Mesenchymal stem cell (in vitro differentiated cells and primary cell): ENCODE measurements around the gene PGF.

Source experiments
- DNase-seq: peaks from one replicate; pipeline ENCODE4 v3.0.0-alpha.2; 2013
- H2AFZ ChIP-seq: one replicate; pipeline ENCODE4 v1.6.1; 2013; ENCODE audit warnings: low read depth, mild to moderate bottlenecking, control low read depth, inconsistent platforms, low read length, moderate library complexity
- H2AK5ac ChIP-seq: 2 replicates; pipeline ENCODE4 v1.6.1; 2013; ENCODE audit warnings: low read length, moderate library complexity, mild to moderate bottlenecking, inconsistent platforms; ENCODE audit not compliant: severe bottlenecking
- H2BK120ac ChIP-seq: one replicate; pipeline ENCODE4 v1.6.1; 2013; ENCODE audit warnings: low read depth, mild to moderate bottlenecking, inconsistent platforms, low read length, moderate library complexity
- H2BK12ac ChIP-seq, 2 experiments: one replicate each; pipeline ENCODE4 v1.6.1; 2013; ENCODE audit warnings: inconsistent platforms in 2 of 2, low read length in 2 of 2, mild to moderate bottlenecking in 2 of 2, moderate library complexity in 2 of 2, control low read depth in 1 of 2
- H2BK15ac ChIP-seq: one replicate; pipeline ENCODE4 v1.6.1; 2013; ENCODE audit warnings: mild to moderate bottlenecking, low read depth, inconsistent platforms; ENCODE audit not compliant: poor library complexity, severe bottlenecking
- H2BK5ac ChIP-seq: 2 replicates; pipeline ENCODE4 v1.6.1; 2013; ENCODE audit warnings: low read depth, mild to moderate bottlenecking, low read length, control low read depth, inconsistent platforms; ENCODE audit not compliant: poor library complexity, severe bottlenecking
- H3K14ac ChIP-seq, 2 experiments: one replicate each; pipeline ENCODE4 v1.6.1; 2013; ENCODE audit warnings: inconsistent platforms in 2 of 2, low read length in 2 of 2, control low read depth in 1 of 2, mild to moderate bottlenecking in 1 of 2, moderate library complexity in 1 of 2
- H3K18ac ChIP-seq, 2 experiments: one replicate each; pipeline ENCODE4 v1.6.1; 2013; ENCODE audit warnings: inconsistent platforms in 2 of 2, low read length in 2 of 2, control low read depth in 1 of 2, low read depth in 1 of 2, mild to moderate bottlenecking in 1 of 2
- H3K23ac ChIP-seq, 2 experiments: one replicate each; pipeline ENCODE4 v1.6.1; 2013; ENCODE audit warnings: inconsistent platforms in 2 of 2, low read length in 2 of 2, mild to moderate bottlenecking in 2 of 2, moderate library complexity in 2 of 2, control low read depth in 1 of 2
- H3K27ac ChIP-seq: 2 replicates; pipeline ENCODE4 v1.5.1; 2013; ENCODE audit warnings: mild to moderate bottlenecking, moderate library complexity, low read length, control low read depth, inconsistent platforms; ENCODE audit not compliant: poor library complexity, severe bottlenecking
- H3K27me3 ChIP-seq, 2 experiments: 2 replicates each; pipeline versions ENCODE4 v1.6.1 to v1.7.0; 2013; ENCODE audit warnings: low read length in 2 of 2, mild to moderate bottlenecking in 2 of 2, moderate library complexity in 2 of 2, control low read depth in 1 of 2, inconsistent platforms in 1 of 2; ENCODE audit not compliant: control insufficient read depth in 1 of 2, insufficient read depth in 1 of 2
- H3K36me3 ChIP-seq, 2 experiments: 2 replicates each; pipeline versions ENCODE4 v1.6.1 to v1.7.0; 2013; ENCODE audit warnings: low read length in 2 of 2, control low read depth in 1 of 2, inconsistent platforms in 1 of 2, low read depth in 1 of 2, mild to moderate bottlenecking in 1 of 2; ENCODE audit not compliant: insufficient read depth in 2 of 2, control insufficient read depth in 1 of 2
- H3K4ac ChIP-seq, 2 experiments: one replicate each; pipeline ENCODE4 v1.6.1; 2013; ENCODE audit warnings: inconsistent platforms in 2 of 2, low read length in 2 of 2, mild to moderate bottlenecking in 2 of 2, moderate library complexity in 2 of 2, control low read depth in 1 of 2, low read depth in 1 of 2
- H3K4me1 ChIP-seq: 2 replicates; pipeline ENCODE4 v1.6.1; 2013; ENCODE audit warnings: low read depth, low read length, control low read depth; ENCODE audit not compliant: control insufficient read depth, insufficient read depth
- H3K4me2 ChIP-seq: 2 replicates; pipeline ENCODE4 v1.6.1; 2013; ENCODE audit warnings: low read length, mild to moderate bottlenecking, inconsistent platforms; ENCODE audit not compliant: poor library complexity, severe bottlenecking
- H3K4me3 ChIP-seq, 2 experiments: 2 replicates each; pipeline versions ENCODE4 v1.5.1 to v1.7.0; 2013; ENCODE audit warnings: low read length in 2 of 2, mild to moderate bottlenecking in 2 of 2, control low read depth in 1 of 2, low read depth in 1 of 2; ENCODE audit not compliant: insufficient read depth in 1 of 2
- H3K79me1 ChIP-seq: replicated peaks from 2 replicates; pipeline ENCODE4 v1.6.1; 2013; ENCODE audit warnings: mild to moderate bottlenecking, control low read depth, low read length, inconsistent platforms; ENCODE audit not compliant: poor library complexity, severe bottlenecking
- H3K9ac ChIP-seq: 2 replicates; pipeline ENCODE4 v1.7.0; 2013; ENCODE audit warnings: mild to moderate bottlenecking, low read length, moderate library complexity
- H3K9me3 ChIP-seq: 2 replicates; pipeline ENCODE4 v1.7.0; 2013; ENCODE audit warnings: mild to moderate bottlenecking, low read length; ENCODE audit not compliant: control insufficient read depth
- H4K8ac ChIP-seq: one replicate; pipeline ENCODE4 v1.6.1; 2013; ENCODE audit warnings: inconsistent platforms, mild to moderate bottlenecking, low read length, moderate library complexity
- H4K91ac ChIP-seq: one replicate; pipeline ENCODE4 v1.6.1; 2013; ENCODE audit warnings: mild to moderate bottlenecking, low read length, inconsistent platforms
- WGBS: methylation state at CpG from one replicate; pipeline ENCODE4 v1.1.7; 2013; ENCODE audit warnings: mixed read lengths; 5-methylcytosine and 5-hydroxymethylcytosine counted together

The PGF gene

DNA sequence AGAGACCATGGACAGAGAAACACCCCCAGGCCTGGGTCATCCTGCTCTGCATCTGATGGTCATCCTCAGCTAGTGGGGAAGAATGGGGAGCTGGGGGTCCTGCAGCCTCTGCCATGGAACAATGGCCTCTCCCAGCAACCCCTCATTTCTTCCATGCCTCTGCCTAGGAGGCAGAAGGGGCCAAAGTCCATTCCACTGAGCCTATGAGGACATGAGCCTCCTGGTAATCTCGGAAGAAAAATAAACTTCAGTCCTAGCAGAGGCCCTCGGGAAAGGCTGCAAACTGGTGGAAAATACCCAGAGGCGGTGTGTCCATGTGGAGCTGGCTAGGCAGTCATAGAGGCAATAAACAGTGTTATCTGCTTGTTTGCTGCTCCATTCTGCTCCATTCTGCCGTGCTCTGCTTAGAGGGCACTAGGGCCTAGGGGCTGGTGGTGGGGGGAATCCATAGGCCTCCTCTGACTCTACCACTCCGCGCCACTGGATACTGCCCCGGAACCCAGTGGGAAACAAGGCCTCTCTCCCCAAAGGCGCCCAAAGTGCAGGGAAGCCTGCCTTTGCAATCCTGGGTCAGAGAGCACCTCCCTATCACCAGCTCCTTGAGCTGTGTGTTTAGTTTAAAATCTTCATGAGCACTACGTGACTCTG lies 4.5 kb downstream of the PGF start:
- peaks cover 7% of the 10 kb centered on the region for H3K79me1 ChIP-seq
- peak overlapping the region; percentile 30 for H2BK15ac ChIP-seq
- no peak overlapping the region for H3K4me3 ChIP-seq
- no peak overlapping the region for H2AK5ac ChIP-seq
- H3K4me1 ChIP-seq = peaks cover 51% of the 10 kb centered on the region
- peak overlapping the region in 1 of 2 experiments; percentile 18 for H3K14ac ChIP-seq
- H3K9ac ChIP-seq = no peak overlapping the region
- H2BK5ac ChIP-seq = no peak overlapping the region
- H3K4me2 ChIP-seq = no peak overlapping the region
- peak overlapping the region in 1 of 2 experiments; percentile 47 for H3K4ac ChIP-seq
- no peaks in the 10 kb centered on the region for H3K9me3 ChIP-seq
- peak; percentile 60 for DNase-seq
- peak overlapping the region; percentile 20 for H2AFZ ChIP-seq
- no peaks in the 10 kb centered on the region for H3K27me3 ChIP-seq
- peak overlapping the region in 1 of 2 experiments; percentile 30 for H3K18ac ChIP-seq
- 50% methylated on average over 9 of the region's 9 CpGs for WGBS
- no peak overlapping the region for H3K27ac ChIP-seq
- peaks cover 17 to 29% of the 10 kb centered on the region in 2 experiments for H3K36me3 ChIP-seq
- H2BK120ac ChIP-seq = peak overlapping the region; percentile 57
- H4K8ac ChIP-seq = peak overlapping the region; percentile 55
- peak overlapping the region; percentile 37 for H4K91ac ChIP-seq
- H3K23ac ChIP-seq = no peak overlapping the region
- H2BK12ac ChIP-seq = no peak overlapping the region

DNA sequence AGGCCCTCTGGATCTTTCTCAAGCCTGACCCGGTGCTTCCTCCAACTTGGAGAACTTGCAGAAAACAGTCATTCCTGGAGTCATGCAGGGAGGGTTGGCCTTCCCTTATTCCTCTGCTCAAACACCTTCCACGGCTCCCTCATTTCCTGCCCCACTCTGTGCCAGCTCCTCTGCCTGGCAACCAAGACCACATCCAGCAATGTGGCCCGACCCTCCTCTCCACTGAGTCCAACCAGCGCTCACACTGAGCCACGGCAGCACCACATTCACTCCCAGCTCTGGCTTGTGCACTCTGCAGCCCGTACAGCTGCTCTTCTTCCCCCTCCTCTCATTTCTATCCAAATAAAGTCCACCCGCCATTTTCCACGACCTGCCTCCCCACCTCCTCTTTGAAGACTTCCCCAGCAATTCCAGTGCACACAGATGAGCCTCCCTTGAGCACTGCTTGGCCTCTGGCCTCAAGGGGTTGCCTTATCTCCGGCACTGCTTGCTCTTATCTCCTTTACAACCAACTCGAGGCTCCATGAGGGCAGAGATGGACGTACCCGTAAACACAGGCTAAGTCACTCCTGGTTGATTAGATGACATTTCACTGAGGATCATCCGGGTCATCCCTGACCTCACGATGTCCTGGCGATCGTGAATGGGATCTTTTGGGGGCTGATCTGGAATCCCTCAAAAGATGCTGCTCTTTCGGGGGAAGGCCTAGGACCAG lies 5.4 kb downstream of the PGF start:
- Histone ChIP-seq H3K14ac (peak overlapping the region in 1 of 2 experiments; percentile 44), H3K4ac (no peak overlapping the region), H2BK120ac (no peak overlapping the region), H3K4me1 (peaks cover 43% of the 10 kb centered on the region), H3K23ac (no peak overlapping the region), H4K8ac (peak overlapping the region; percentile 39), H3K4me2 (no peak overlapping the region), H3K27me3 (no peaks in the 10 kb centered on the region), H3K9ac (no peak overlapping the region), H2BK12ac (peak overlapping the region in 1 of 2 experiments; percentile 38), H2BK5ac (no peak overlapping the region), H3K4me3 (no peak overlapping the region), H2AFZ (no peak overlapping the region), H2AK5ac (no peak overlapping the region), H3K36me3 (peaks cover 17 to 29% of the 10 kb centered on the region in 2 experiments), H3K79me1 (peaks cover 7% of the 10 kb centered on the region), H3K9me3 (no peaks in the 10 kb centered on the region), H3K18ac (no peak overlapping the region), H2BK15ac (no peak overlapping the region), H4K91ac (peak overlapping the region; percentile 34), H3K27ac (no peak overlapping the region)
- 82% methylated on average over 17 of the region's 17 CpGs for WGBS
- no peak for DNase-seq

DNA sequence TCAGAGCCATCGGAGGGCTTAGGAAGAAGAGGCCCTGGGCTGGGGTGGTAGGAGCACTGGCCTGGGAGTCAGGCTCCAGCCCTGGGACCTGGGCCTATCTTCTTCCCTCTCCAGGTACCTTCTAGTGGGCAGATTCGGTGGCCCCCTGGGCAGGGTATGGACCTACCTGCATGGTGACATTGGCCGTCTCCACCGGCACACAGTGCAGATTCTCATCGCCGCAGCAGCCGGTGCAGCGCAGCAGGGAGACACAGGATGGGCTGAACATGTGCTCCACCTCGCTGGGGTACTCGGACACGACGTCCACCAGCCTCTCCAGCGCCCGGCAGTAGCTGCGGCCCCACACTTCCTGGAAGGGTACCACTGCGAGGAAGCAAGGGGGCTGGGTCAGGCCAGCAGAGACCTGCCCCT lies 6.2 kb downstream of the PGF start:
- no peak overlapping the region for H2AK5ac ChIP-seq
- no peak overlapping the region for H3K9ac ChIP-seq
- H3K4ac ChIP-seq = no peak overlapping the region
- no peak overlapping the region for H2AFZ ChIP-seq
- 95% methylated on average over 16 of the region's 16 CpGs for WGBS
- no peak overlapping the region for H3K23ac ChIP-seq
- no peak overlapping the region for H2BK15ac ChIP-seq
- no peak overlapping the region for H2BK5ac ChIP-seq
- no peak overlapping the region for H3K18ac ChIP-seq
- H3K79me1 ChIP-seq = peaks cover 7% of the 10 kb centered on the region
- peak overlapping the region; percentile 74 for H4K91ac ChIP-seq
- H3K4me3 ChIP-seq = no peak overlapping the region
- no peak overlapping the region for H2BK12ac ChIP-seq
- no peak overlapping the region for H2BK120ac ChIP-seq
- H3K36me3 ChIP-seq = peaks cover 17 to 29% of the 10 kb centered on the region in 2 experiments
- H3K27ac ChIP-seq = no peak overlapping the region
- H3K14ac ChIP-seq = no peak overlapping the region
- no peak overlapping the region for H4K8ac ChIP-seq
- H3K4me2 ChIP-seq = no peak overlapping the region
- H3K4me1 ChIP-seq = peaks cover 35% of the 10 kb centered on the region
- no peaks in the 10 kb centered on the region for H3K9me3 ChIP-seq
- DNase-seq = no peak
- H3K27me3 ChIP-seq = no peaks in the 10 kb centered on the region
